H1 (cell line): ENCODE measurements around the gene CCDC15. TPM values are rescaled to one million over a fixed set of nuclear protein-coding genes. Genes with fewer than 3 reads are reported as not detected.

Source experiments
- CTCF ChIA-PET: fragments of 300-600 bp; sonication (Branson Sonifier 250); formaldehyde crosslinking; loops from one replicate; lab custom pipeline; 2021; ENCODE audit not compliant: partially characterized antibody; lab: Charles Lee
- POLR2A ChIA-PET: fragments of 300-600 bp; sonication (Branson Sonifier 250); formaldehyde crosslinking; loops from one replicate; lab custom pipeline; 2021; ENCODE audit warnings: inconsistent platforms; ENCODE audit not compliant: partially characterized antibody; lab: Charles Lee
- DNase-seq, 2 experiments: peaks; one replicate each; pipeline versions ENCODE4 v3.0.0 to v3.0.0-alpha.2; 2010 to 2022; ENCODE audit warnings: low spot score in 2 of 2, low read depth in 1 of 2, mixed read lengths in 1 of 2
- FAIRE-seq: peaks from 2 replicates; lab custom pipeline; 2011; peaks lifted over from hg19 to GRCh38; lab: Jason Lieb, UNC
- H2AFZ ChIP-seq: 2 replicates; pipeline ENCODE4 v1.8.1; 2012; ENCODE audit warnings: low read length, inconsistent platforms
- H2AK5ac ChIP-seq: 2 replicates; pipeline ENCODE4 v1.6.1; 2013; ENCODE audit warnings: low read depth, low read length
- H2BK120ac ChIP-seq: replicated peaks from 2 replicates; pipeline ENCODE3; 2013; ENCODE audit warnings: low read depth, low read length, inconsistent platforms
- H2BK12ac ChIP-seq: 2 replicates; pipeline ENCODE4 v1.6.1; 2013; ENCODE audit warnings: low read depth, low read length
- H2BK15ac ChIP-seq: 2 replicates; pipeline ENCODE4 v1.6.1; 2013; ENCODE audit warnings: low read length
- H2BK20ac ChIP-seq: 2 replicates; pipeline ENCODE4 v1.6.1; 2013; ENCODE audit warnings: low read length
- H2BK5ac ChIP-seq: 2 replicates; pipeline ENCODE4 v1.6.1; 2013; ENCODE audit warnings: low read depth, low read length
- H3K14ac ChIP-seq: 2 replicates; pipeline ENCODE4 v1.6.1; 2013; ENCODE audit warnings: inconsistent platforms; ENCODE audit not compliant: insufficient read length
- H3K18ac ChIP-seq: 2 replicates; pipeline ENCODE4 v1.6.1; 2013; ENCODE audit warnings: low read length; ENCODE audit errors: extremely low read depth
- H3K23ac ChIP-seq: 2 replicates; pipeline ENCODE4 v1.6.1; 2013; ENCODE audit warnings: inconsistent platforms; ENCODE audit not compliant: insufficient read length
- H3K23me2 ChIP-seq: 2 replicates; pipeline ENCODE4 v1.6.1; 2013; ENCODE audit warnings: low read depth, low read length
- H3K27ac ChIP-seq: 2 replicates; pipeline ENCODE4 v1.6.1; 2011; ENCODE audit warnings: low read depth, low read length, inconsistent platforms
- H3K27me3 ChIP-seq, 4 experiments: replicated peaks in 1 of 4; 1 replicate in 1 of 4; 2 replicates in 3 of 4; pipeline versions ENCODE4 v1.6.1 to v1.8.1; 2011 to 2013; ENCODE audit warnings: low read length in 3 of 4, mild to moderate bottlenecking in 3 of 4, inconsistent platforms in 2 of 4, mixed read lengths in 2 of 4, moderate library complexity in 1 of 4; ENCODE audit not compliant: control insufficient read depth in 3 of 4, insufficient read depth in 3 of 4; ENCODE audit errors: extremely low read depth in 1 of 4
- H3K36me3 ChIP-seq, 4 experiments: 2 replicates each; pipeline versions ENCODE4 v1.6.1 to v1.8.1; 2011 to 2013; ENCODE audit warnings: mild to moderate bottlenecking in 4 of 4, low read length in 3 of 4, moderate library complexity in 2 of 4, control low read depth in 1 of 4, inconsistent platforms in 1 of 4; ENCODE audit not compliant: insufficient read depth in 4 of 4, control insufficient read depth in 2 of 4
- H3K4ac ChIP-seq: replicated peaks from 2 replicates; pipeline ENCODE3; 2013; ENCODE audit warnings: low read length, low read depth, mixed read lengths, inconsistent platforms; ENCODE audit not compliant: insufficient read length
- H3K4me1 ChIP-seq, 4 experiments: replicated peaks in 1 of 4; 1 replicate in 1 of 4; 2 replicates in 3 of 4; pipeline versions ENCODE4 v1.6.1 to v1.8.1; 2011 to 2013; ENCODE audit warnings: low read length in 3 of 4, inconsistent platforms in 2 of 4, mixed read lengths in 1 of 4; ENCODE audit not compliant: insufficient read depth in 4 of 4, control insufficient read depth in 3 of 4
- H3K4me2 ChIP-seq, 2 experiments: 2 replicates each; pipeline versions ENCODE4 v1.6.1 to v1.8.1; 2011 to 2013; ENCODE audit warnings: low read depth in 2 of 2, low read length in 2 of 2, control low read depth in 1 of 2, inconsistent platforms in 1 of 2, mild to moderate bottlenecking in 1 of 2; ENCODE audit not compliant: insufficient read depth in 1 of 2
- H3K4me3 ChIP-seq, 4 experiments: fragments of 200-600, 300-600 bp in 1 of 4; sonication (generic), shearing (Covaris generic), sonication (Bioruptor Twin) in 1 of 4; 2 replicates each; pipeline versions ENCODE4 v1.5.1 to v1.8.1; 2011 to 2016; ENCODE audit warnings: low read length in 4 of 4, low read depth in 3 of 4, control low read depth in 2 of 4, inconsistent platforms in 2 of 4, mild to moderate bottlenecking in 2 of 4, mixed read lengths in 1 of 4, moderate library complexity in 1 of 4; ENCODE audit not compliant: insufficient read depth in 2 of 4; ENCODE audit errors: extremely low read depth in 1 of 4
- H3K56ac ChIP-seq: replicated peaks from 2 replicates; pipeline ENCODE3; 2013; ENCODE audit warnings: low read depth, mild to moderate bottlenecking, mixed read lengths, low read length, inconsistent platforms; ENCODE audit not compliant: insufficient read length
- H3K79me1 ChIP-seq: 2 replicates; pipeline ENCODE4 v1.6.1; 2013; ENCODE audit warnings: low read depth, low read length, control low read depth
- H3K79me2 ChIP-seq, 2 experiments: 2 replicates each; pipeline versions ENCODE4 v1.6.1 to v1.8.1; 2012 to 2013; ENCODE audit warnings: low read length in 2 of 2, mild to moderate bottlenecking in 2 of 2, inconsistent platforms in 1 of 2; ENCODE audit not compliant: insufficient read depth in 2 of 2, control insufficient read depth in 1 of 2
- H3K9ac ChIP-seq, 4 experiments: replicated peaks in 1 of 4; 1 replicate in 1 of 4; 2 replicates in 3 of 4; pipeline versions ENCODE4 v1.6.1 to v1.8.1; 2011 to 2013; ENCODE audit warnings: low read depth in 3 of 4, low read length in 3 of 4, control low read depth in 2 of 4, mild to moderate bottlenecking in 2 of 4, moderate library complexity in 2 of 4, inconsistent platforms in 1 of 4; ENCODE audit errors: extremely low read depth in 1 of 4
- H3K9me3 ChIP-seq, 2 experiments: 2 replicates each; pipeline versions ENCODE4 v1.6.1 to v1.8.1; 2012 to 2013; ENCODE audit warnings: mild to moderate bottlenecking in 2 of 2, moderate library complexity in 2 of 2, control low read depth in 1 of 2, inconsistent platforms in 1 of 2, low read depth in 1 of 2, low read length in 1 of 2, mixed read lengths in 1 of 2; ENCODE audit not compliant: insufficient read depth in 2 of 2
- H4K20me1 ChIP-seq, 2 experiments: replicated peaks in 1 of 2; 2 replicates each; pipeline versions ENCODE3 to v1.8.1; 2011 to 2013; ENCODE audit warnings: inconsistent platforms in 2 of 2, low read length in 2 of 2, mild to moderate bottlenecking in 1 of 2; ENCODE audit not compliant: insufficient read depth in 2 of 2, control insufficient read depth in 1 of 2
- H4K5ac ChIP-seq: 2 replicates; pipeline ENCODE4 v1.6.1; 2013; ENCODE audit warnings: low read length, low read depth, mixed read lengths, inconsistent platforms; ENCODE audit not compliant: insufficient read length
- H4K8ac ChIP-seq: 2 replicates; pipeline ENCODE4 v1.8.0; 2013; ENCODE audit warnings: mild to moderate bottlenecking, moderate library complexity, low read length, inconsistent platforms; ENCODE audit not compliant: insufficient read depth; ENCODE audit errors: extremely low read depth
- H4K91ac ChIP-seq: replicated peaks from 2 replicates; pipeline ENCODE3; 2013; ENCODE audit warnings: low read length, mixed read lengths, inconsistent platforms; ENCODE audit not compliant: insufficient read length
- CHD2 ChIP-seq: IDR thresholded peaks from 2 replicates; pipeline ENCODE4 v1.6.1; 2012; ENCODE audit warnings: low read length, improper control_type of control experiment
- E2F6 ChIP-seq: IDR thresholded peaks from 2 replicates; pipeline ENCODE4 v1.6.1; 2012; ENCODE audit warnings: inconsistent platforms
- EP300 ChIP-seq, 2 experiments: IDR thresholded peaks; 1 replicate in 1 of 2; 2 replicates in 1 of 2; pipeline ENCODE4 v1.6.1; 2011 to 2012; ENCODE audit warnings: low read depth in 2 of 2, low read length in 2 of 2, mild to moderate bottlenecking in 2 of 2, borderline replicate concordance in 1 of 2, inconsistent platforms in 1 of 2, moderate library complexity in 1 of 2
- JUN ChIP-seq: IDR thresholded peaks from 2 replicates; pipeline ENCODE4 v1.6.1; 2011; ENCODE audit warnings: low read depth, mild to moderate bottlenecking, improper control_type of control experiment, low read length
- PHF8 ChIP-seq: fragments of 200-600 bp; sonication (generic); conservative IDR thresholded peaks from 2 replicates; pipeline ENCODE4 v1.7.1; 2012; ENCODE audit warnings: low read depth, mild to moderate bottlenecking, inconsistent platforms, low read length, moderate library complexity
- POLR2A ChIP-seq, 2 experiments: IDR thresholded peaks; 1 replicate in 1 of 2; 2 replicates in 1 of 2; pipeline ENCODE4 v1.6.1; 2011; ENCODE audit warnings: low read depth in 2 of 2, low read length in 2 of 2, mild to moderate bottlenecking in 2 of 2; ENCODE audit errors: control extremely low read depth in 1 of 2
- POU5F1 ChIP-seq: IDR thresholded peaks from 2 replicates; pipeline ENCODE4 v1.6.1; 2011; ENCODE audit warnings: low read depth, mild to moderate bottlenecking, low read length, moderate library complexity
- RFX5 ChIP-seq: IDR thresholded peaks from 2 replicates; pipeline ENCODE4 v1.6.1; 2011; ENCODE audit warnings: low read depth, low read length, improper control_type of control experiment, borderline replicate concordance
- SAP30 ChIP-seq: fragments of 300-600 bp; sonication (generic); IDR thresholded peaks from 2 replicates; pipeline ENCODE4 v1.7.1; 2012; ENCODE audit warnings: low read length, moderate library complexity, mild to moderate bottlenecking, inconsistent platforms; ENCODE audit not compliant: insufficient read depth, insufficient replicate concordance
- SIN3A ChIP-seq, 2 experiments: IDR thresholded peaks in 1 of 2; conservative IDR thresholded peaks in 1 of 2; 2 replicates each; pipeline ENCODE4 v1.6.1; 2011 to 2012; ENCODE audit warnings: low read length in 2 of 2, improper control_type of control experiment in 1 of 2, low read depth in 1 of 2, mild to moderate bottlenecking in 1 of 2
- SUZ12 ChIP-seq: fragments of 200-600 bp; sonication (generic); IDR thresholded peaks from 2 replicates; pipeline ENCODE4 v1.6.1; 2012; ENCODE audit warnings: mild to moderate bottlenecking, inconsistent platforms, low read length, moderate library complexity, mixed read lengths
- TEAD4 ChIP-seq: IDR thresholded peaks from 2 replicates; pipeline ENCODE4 v1.6.1; 2012; ENCODE audit warnings: low read depth, low read length, inconsistent platforms, mixed read lengths
- WGBS, 2 experiments: shearing (Covaris generic) in 1 of 2; methylation state at CpG; one replicate each; pipeline versions ENCODE4 v1.1.6 to v1.1.7; 2013 to 2015; ENCODE audit warnings: low lambda C conversion rate in 2 of 2, mixed read lengths in 2 of 2, inconsistent platforms in 1 of 2, low coverage in 1 of 2, missing lambda C conversion rate in 1 of 2; ENCODE audit not compliant: insufficient replicate concordance in 2 of 2, insufficient coverage in 1 of 2, insufficient read length in 1 of 2; ENCODE audit errors: extremely low coverage in 1 of 2, missing lambda C conversion rate in 1 of 2; 5-methylcytosine and 5-hydroxymethylcytosine counted together
- polyA plus RNA-seq, 7 experiments: library from polyadenylated mRNA; depleted of rRNA in 3 of 7; stranded (reverse) in 5 of 7; unstranded in 2 of 7; fragments of >200 nt in 5 of 7; fragments of 200-250 nt in 2 of 7; gene quantifications; 1 replicate in 5 of 7; 2 replicates in 1 of 7; 4 replicates in 1 of 7; pipeline versions ENCODE4 v1.2.1 to v1.2.3, GENCODE V29; 2011 to 2013; ENCODE audit warnings: missing spikeins in 2 of 7, mixed read lengths in 2 of 7
- total RNA-seq: library from RNA; stranded (reverse); fragmentation: NEBNext Ultra II Directional; extraction: Animal tissue kit (Norgen Biotek cat#: 25700); gene quantifications from 2 replicates; pipeline ENCODE4 v1.2.1, GENCODE V29; 2021

Gene CCDC15
- total and polyA plus RNA-seq, 2 of the 8 experiments (the other 6 are each of a cell fraction or from before 2014, with no cell fraction given), result 1.5 to 3.1 TPM

GRCh38 chr11:125001079-125001778, 47.2 kb downstream of the CCDC15 start:
- FAIRE-seq, result no peak
- Histone ChIP-seq H2BK120ac (no peak overlapping the region), H2BK20ac (no peak overlapping the region), H3K4me2 (no peak overlapping the region), H3K79me2 (no peaks in the 10 kb centered on the region), H3K4me3 (no peak overlapping the region), H4K8ac (no peak overlapping the region), H3K9ac (no peak overlapping the region), H3K56ac (no peak overlapping the region), H3K14ac (no peak overlapping the region), H3K4me1 (no peaks in the 10 kb centered on the region), H2BK12ac (no peak overlapping the region), H3K27ac (no peak overlapping the region), H3K36me3 (no peaks in the 10 kb centered on the region), H2BK5ac (no peak overlapping the region), H3K23me2 (no peaks in the 10 kb centered on the region), H2AFZ (no peak overlapping the region), H3K27me3 (no peaks in the 10 kb centered on the region), H3K4ac (no peak overlapping the region), H4K20me1 (no peaks in the 10 kb centered on the region), H4K5ac (no peak overlapping the region), H3K79me1 (no peaks in the 10 kb centered on the region), H3K23ac (no peak overlapping the region), H2BK15ac (no peak overlapping the region), H3K18ac (no peak overlapping the region), H2AK5ac (no peak overlapping the region), H4K91ac (no peak overlapping the region), H3K9me3 (no peaks in the 10 kb centered on the region)
- POLR2A ChIA-PET, result no interaction called here
- CTCF ChIA-PET, result interaction anchor here (1.1 kb wide), 1 partner anchor 9 kb away, joined by 3 read pairs; no protein-coding TSS in a partner anchor
- 90% methylated on average over 2 of the region's 2 CpGs; no CpG with 5 or more reads in 1 of the 2 experiments for WGBS, 2 experiments
- no peak for DNase-seq
- TF ChIP-seq SIN3A (conservative IDR thresholded peaks at IDR 0.05 in 1 of 2, IDR thresholded peaks at IDR 0.05 in 1 of 2; ENCODE audit: low read depth in 1 of 2, low read length in 2 of 2) (no peak), POLR2A (IDR thresholded peaks at IDR 0.05; ENCODE audit: control extremely low read depth in 1 of 2, low read depth in 2 of 2, low read length in 2 of 2) (no peak), PHF8 (no peak), CHD2 (no peak), SAP30 (no peak), E2F6 (no peak), POU5F1 (no peak), SUZ12 (no peak), EP300 (IDR thresholded peaks at IDR 0.05; ENCODE audit: borderline replicate concordance in 1 of 2, low read depth in 2 of 2, low read length in 2 of 2) (no peak), RFX5 (no peak), TEAD4 (no peak), JUN (no peak)
